DMS79 (cell line): ENCODE results near the gene C5orf34.
A peak's percentile ranks its signal among the peaks of the same experiment; 100 is the strongest.
"Not testable (repeated sequence)": the region's sequence is repeated elsewhere in the genome, so short reads cannot be mapped to it uniquely, and the experiment has no call there.

ENCODE experiments used
- DNase-seq: peaks from one replicate; lab custom pipeline; 2025; lab: John Stamatoyannopoulos, UW

Gene C5orf34

GRCh38 chr5:43515678-43516048 is 715 bp upstream of the C5orf34 start:
- no peak for DNase-seq

- DNase-seq = peak; percentile 49
Measured at GRCh38 chr5:43514471-43514815, 505 bp downstream of the C5orf34 start.

GRCh38 chr5:43514025-43514424 is 923 bp downstream of the C5orf34 start:
- DNase-seq = no peak

GRCh38 chr5:43511062-43511461 is 3.9 kb downstream of the C5orf34 start:
- not testable (repeated sequence) for DNase-seq

- DNase-seq = no peak
Measured at GRCh38 chr5:43498581-43498980, 16.4 kb downstream of the C5orf34 start.

- DNase-seq = no peak
Measured at GRCh38 chr5:43497311-43498104, 17.4 kb downstream of the C5orf34 start.

GRCh38 chr5:43491326-43491725 is 23.6 kb downstream of the C5orf34 start:
- DNase-seq = no peak

GRCh38 chr5:43486353-43486752 is 28.6 kb downstream of the C5orf34 start:
- DNase-seq = no peak

- no peak for DNase-seq
Measured at GRCh38 chr5:43485406-43485805, 29.5 kb downstream of the C5orf34 start.

GRCh38 chr5:43484106-43484849 is 30.7 kb downstream of the C5orf34 start:
- DNase-seq = peak; percentile 53

- DNase-seq = peak; percentile 77
Measured at GRCh38 chr5:43483298-43484105, 31.4 kb downstream of the C5orf34 start, which contains the start of gene TMEM267. TMEM267 (minus strand) TSS chr5:43483865; CDS start chr5:43453969, 29,896 bp downstream.

GRCh38 chr5:43482490-43483297 is 32.3 kb downstream of the C5orf34 start:
- DNase-seq = no peak

- DNase-seq = no peak
Measured at GRCh38 chr5:43469671-43470391, 45.1 kb downstream of the C5orf34 start.

GRCh38 chr5:43467100-43467499 is 47.8 kb downstream of the C5orf34 start:
- DNase-seq = no peak

- not testable (repeated sequence) for DNase-seq
Measured at GRCh38 chr5:43465455-43465854, 49.5 kb downstream of the C5orf34 start.

- DNase-seq = no peak
Measured at GRCh38 chr5:43461066-43461465, 53.9 kb downstream of the C5orf34 start.

GRCh38 chr5:43456556-43456955 is 58.4 kb downstream of the C5orf34 start:
- no peak for DNase-seq

- DNase-seq = not testable (repeated sequence)
Measured at GRCh38 chr5:43441575-43441974, 73.4 kb downstream of the C5orf34 start.

GRCh38 chr5:43437062-43437660 is 77.8 kb downstream of the C5orf34 start:
- DNase-seq = no peak
